T-helper 17 cell (primary cell): Measurements from ENCODE around the gene PTPRD. TPM values are rescaled to one million over a fixed set of nuclear protein-coding genes. Genes with fewer than 3 reads are reported as not detected.

ENCODE experiments used
- ATAC-seq: fragments of 150-1000 bp; cut with Tn5 transposase; 2 replicates; pipeline ENCODE4 v1.10.0; 2021; ENCODE audit warnings: mild to moderate bottlenecking, moderate library complexity
- DNase-seq, 3 donors: peaks; one replicate each; pipeline versions ENCODE4 v3.0.0 to v3.0.0-alpha.2; 2020 to 2021
- H3K9me3 ChIP-seq: one replicate; pipeline ENCODE4 v1.7.0; 2013; ENCODE audit warnings: low read length, mild to moderate bottlenecking; ENCODE audit not compliant: control insufficient read depth, poor library complexity, severe bottlenecking
- H3K27ac Mint-ChIP-seq: one replicate; pipeline ENCODE4 v1.8.0; 2022; ENCODE audit warnings: mild to moderate bottlenecking, moderate library complexity, mixed read lengths
- H3K27me3 Mint-ChIP-seq: one replicate; pipeline ENCODE4 v1.8.0; 2022; ENCODE audit warnings: mixed read lengths
- H3K36me3 Mint-ChIP-seq: one replicate; pipeline ENCODE4 v1.8.0; 2022; ENCODE audit warnings: low read depth, mixed read lengths
- H3K4me1 Mint-ChIP-seq: one replicate; pipeline ENCODE4 v1.8.0; 2022; ENCODE audit warnings: mild to moderate bottlenecking, mixed read lengths
- H3K4me3 Mint-ChIP-seq: one replicate; pipeline ENCODE4 v1.8.0; 2022; ENCODE audit warnings: mild to moderate bottlenecking, moderate library complexity, mixed read lengths
- total RNA-seq, 4 donors: library from RNA in 2 of 4; stranded (reverse) in 2 of 4; gene quantifications; one replicate each; pipeline ENCODE4 v1.2.3 and lab custom pipeline; 2022 to 2026

PTPRD gene
- total RNA-seq, 2 donors from 2014 or later, result not detected

GRCh38 chr9:8857068-8857925, 1755.5 kb downstream of the PTPRD start:
- Mint-ChIP-seq H3K27me3 (peaks cover 73% of the 10 kb centered on the region), H3K27ac (no peak overlapping the region), H3K4me3 (peak overlapping the region; percentile 71), H3K4me1 (peaks cover 11% of the 10 kb centered on the region), H3K36me3 (no peaks in the 10 kb centered on the region)
- ATAC-seq, result peak; percentile 10
- DNase-seq, result no peak
- no peaks in the 10 kb centered on the region for H3K9me3 ChIP-seq

- no peak overlapping the region for H3K27ac Mint-ChIP-seq
- no peaks in the 10 kb centered on the region for H3K36me3 Mint-ChIP-seq
- no peaks in the 10 kb centered on the region for H3K9me3 ChIP-seq
- ATAC-seq (no peak), DNase-seq (no peak)
- H3K4me3 Mint-ChIP-seq, result peak overlapping the region; percentile 71
- peaks cover 73% of the 10 kb centered on the region for H3K27me3 Mint-ChIP-seq
- peaks cover 11% of the 10 kb centered on the region for H3K4me1 Mint-ChIP-seq
Observed at GRCh38 chr9:8856396-8857067, 1756.3 kb downstream of the PTPRD start.

GRCh38 chr9:8855046-8855445, 1757.8 kb downstream of the PTPRD start:
- no peak overlapping the region for H3K4me3 Mint-ChIP-seq
- H3K27me3 Mint-ChIP-seq, result peaks cover 77% of the 10 kb centered on the region

GRCh38 chr9:8852301-8852864, 1760.4 kb downstream of the PTPRD start:
- ATAC-seq, result no peak
- no peaks in the 10 kb centered on the region for H3K9me3 ChIP-seq
- peaks cover 4% of the 10 kb centered on the region for H3K4me1 Mint-ChIP-seq
- peaks cover 59% of the 10 kb centered on the region for H3K27me3 Mint-ChIP-seq
- DNase-seq, result no peak
- no peaks in the 10 kb centered on the region for H3K36me3 Mint-ChIP-seq
- H3K4me3 Mint-ChIP-seq, result no peak overlapping the region
- no peak overlapping the region for H3K27ac Mint-ChIP-seq

More at GRCh38 chr9:8855046-8855445, 1757.8 kb downstream of the PTPRD start:
- ATAC-seq, result no peak
- Mint-ChIP-seq H3K4me1 (peaks cover 11% of the 10 kb centered on the region), H3K36me3 (no peaks in the 10 kb centered on the region), H3K27ac (no peak overlapping the region)
- H3K9me3 ChIP-seq, result no peaks in the 10 kb centered on the region
- no peak for DNase-seq

GRCh38 chr9:8850914-8851313, 1761.9 kb downstream of the PTPRD start:
- H3K27me3 Mint-ChIP-seq, result peaks cover 54% of the 10 kb centered on the region
- no peaks in the 10 kb centered on the region for H3K36me3 Mint-ChIP-seq
- no peaks in the 10 kb centered on the region for H3K4me1 Mint-ChIP-seq
- ATAC-seq (no peak), DNase-seq (no peak)
- no peaks in the 10 kb centered on the region for H3K9me3 ChIP-seq
- no peak overlapping the region for H3K4me3 Mint-ChIP-seq
- no peak overlapping the region for H3K27ac Mint-ChIP-seq

- Mint-ChIP-seq H3K27ac (no peak overlapping the region), H3K36me3 (no peaks in the 10 kb centered on the region), H3K4me3 (no peak overlapping the region), H3K27me3 (peaks cover 12% of the 10 kb centered on the region), H3K4me1 (no peaks in the 10 kb centered on the region)
- no peaks in the 10 kb centered on the region for H3K9me3 ChIP-seq
- DNase-seq (no peak), ATAC-seq (no peak)
Observed at GRCh38 chr9:8845808-8846207, 1767.0 kb downstream of the PTPRD start.

- no peak overlapping the region for H3K27ac Mint-ChIP-seq
- H3K4me1 Mint-ChIP-seq, result no peaks in the 10 kb centered on the region
- ATAC-seq (no peak), DNase-seq (no peak)
- H3K27me3 Mint-ChIP-seq, result peaks cover 7% of the 10 kb centered on the region
- no peaks in the 10 kb centered on the region for H3K36me3 Mint-ChIP-seq
- H3K9me3 ChIP-seq, result no peaks in the 10 kb centered on the region
- H3K4me3 Mint-ChIP-seq, result no peak overlapping the region
Observed at GRCh38 chr9:8845376-8845775, 1767.4 kb downstream of the PTPRD start.

GRCh38 chr9:8844549-8844948, 1768.3 kb downstream of the PTPRD start:
- peaks cover 7% of the 10 kb centered on the region for H3K27me3 Mint-ChIP-seq
- H3K27ac Mint-ChIP-seq, result no peak overlapping the region
- H3K9me3 ChIP-seq, result no peaks in the 10 kb centered on the region
- H3K4me3 Mint-ChIP-seq, result no peak overlapping the region
- DNase-seq (no peak), ATAC-seq (no peak)
- no peaks in the 10 kb centered on the region for H3K4me1 Mint-ChIP-seq
- H3K36me3 Mint-ChIP-seq, result no peaks in the 10 kb centered on the region

- H3K27me3 Mint-ChIP-seq, result peaks cover 7% of the 10 kb centered on the region
- no peak overlapping the region for H3K27ac Mint-ChIP-seq
- DNase-seq, result no peak
- no peak for ATAC-seq
- H3K4me3 Mint-ChIP-seq, result no peak overlapping the region
- H3K9me3 ChIP-seq, result no peaks in the 10 kb centered on the region
- H3K4me1 Mint-ChIP-seq, result no peaks in the 10 kb centered on the region
- H3K36me3 Mint-ChIP-seq, result no peaks in the 10 kb centered on the region
Observed at GRCh38 chr9:8842402-8843193, 1770.2 kb downstream of the PTPRD start.

GRCh38 chr9:8838136-8838535, 1774.7 kb downstream of the PTPRD start:
- Mint-ChIP-seq H3K4me3 (no peak overlapping the region), H3K4me1 (no peaks in the 10 kb centered on the region), H3K36me3 (no peaks in the 10 kb centered on the region), H3K27me3 (peaks cover 5% of the 10 kb centered on the region), H3K27ac (no peak overlapping the region)
- ATAC-seq (no peak), DNase-seq (no peak)
- H3K9me3 ChIP-seq, result no peaks in the 10 kb centered on the region

GRCh38 chr9:8835291-8835690, 1777.5 kb downstream of the PTPRD start:
- H3K27me3 Mint-ChIP-seq, result peaks cover 16% of the 10 kb centered on the region
- H3K36me3 Mint-ChIP-seq, result no peaks in the 10 kb centered on the region
- H3K9me3 ChIP-seq, result no peaks in the 10 kb centered on the region
- H3K4me3 Mint-ChIP-seq, result no peak overlapping the region
- ATAC-seq (no peak), DNase-seq (no peak)
- H3K27ac Mint-ChIP-seq, result no peak overlapping the region
- peaks cover 2% of the 10 kb centered on the region for H3K4me1 Mint-ChIP-seq

- Mint-ChIP-seq H3K36me3 (no peaks in the 10 kb centered on the region), H3K27me3 (peaks cover 16% of the 10 kb centered on the region), H3K27ac (no peak overlapping the region), H3K4me3 (no peak overlapping the region), H3K4me1 (peaks cover 2% of the 10 kb centered on the region)
- no peak for ATAC-seq
- DNase-seq, result no peak
- H3K9me3 ChIP-seq, result no peaks in the 10 kb centered on the region
Observed at GRCh38 chr9:8832955-8833354, 1779.8 kb downstream of the PTPRD start.

- DNase-seq (no peak), ATAC-seq (no peak)
- no peaks in the 10 kb centered on the region for H3K9me3 ChIP-seq
- peaks cover 16% of the 10 kb centered on the region for H3K27me3 Mint-ChIP-seq
- H3K4me1 Mint-ChIP-seq, result peaks cover 2% of the 10 kb centered on the region
- H3K4me3 Mint-ChIP-seq, result no peak overlapping the region
- H3K36me3 Mint-ChIP-seq, result no peaks in the 10 kb centered on the region
- H3K27ac Mint-ChIP-seq, result no peak overlapping the region
Observed at GRCh38 chr9:8832386-8832785, 1780.4 kb downstream of the PTPRD start.
